SK-N-SH (cell line): ENCODE data around the gene TMEM198. TPM values are rescaled to one million over a fixed set of nuclear protein-coding genes. Genes with fewer than 3 reads are reported as not detected.

Source experiments
- CTCF ChIA-PET: fragments of 300-600, 350-600 bp; formaldehyde crosslinking; extraction: SDS; loops from one replicate; lab custom pipeline; 2021; lab: Yijun Ruan, JAX
- POLR2A ChIA-PET: fragments of 350-600 bp; sonication (Branson Sonifier 250); formaldehyde crosslinking; extraction: SDS; loops from one replicate; lab custom pipeline; 2020; ENCODE audit warnings: antibody characterized with exemption, inconsistent platforms; lab: Yijun Ruan, JAX
- DNase-seq: peaks from one replicate; pipeline ENCODE4 v3.0.0; 2012
- H2AFZ ChIP-seq: fragments of 200-600 bp; sonication (generic); 2 replicates; pipeline ENCODE4 v1.8.1; 2016; ENCODE audit warnings: antibody characterized with exemption, mild to moderate bottlenecking, low read depth
- H3F3A ChIP-seq: fragments of 200-600 bp; sonication (generic); replicated peaks from 2 replicates; pipeline ENCODE3; 2016; ENCODE audit warnings: antibody characterized with exemption, mild to moderate bottlenecking; ENCODE audit not compliant: insufficient read depth
- H3K27ac ChIP-seq, 2 experiments: fragments of 200-500 bp in 1 of 2; fragments of 200-600 bp in 1 of 2; sonication (Bioruptor generic) in 1 of 2; sonication (generic), shearing (Covaris generic) in 1 of 2; 2 replicates each; pipeline versions ENCODE4 v1.5.1 to v1.6.1; 2014 to 2016; ENCODE audit warnings: low read depth in 2 of 2, inconsistent platforms in 1 of 2, low read length in 1 of 2, mild to moderate bottlenecking in 1 of 2, mixed read lengths in 1 of 2
- H3K27me3 ChIP-seq: fragments of 200-600 bp; sonication (generic), shearing (Covaris generic); 2 replicates; pipeline ENCODE4 v1.6.1; 2016; ENCODE audit warnings: mixed run types; ENCODE audit not compliant: insufficient read depth
- H3K36me3 ChIP-seq, 2 experiments: fragments of 200-500 bp in 1 of 2; fragments of 200-600 bp in 1 of 2; sonication (Bioruptor generic) in 1 of 2; sonication (generic) in 1 of 2; replicated peaks in 1 of 2; 2 replicates each; pipeline versions ENCODE3 to v1.5.1; 2014 to 2016; ENCODE audit warnings: low read length in 1 of 2, mild to moderate bottlenecking in 1 of 2; ENCODE audit not compliant: insufficient read depth in 2 of 2, control insufficient read depth in 1 of 2
- H3K4me1 ChIP-seq, 2 experiments: fragments of 200-500 bp in 1 of 2; fragments of 200-600 bp in 1 of 2; sonication (Bioruptor generic) in 1 of 2; sonication (generic), shearing (Covaris generic) in 1 of 2; 2 replicates each; pipeline versions ENCODE4 v1.5.1 to v1.6.1; 2014 to 2016; ENCODE audit warnings: low read depth in 1 of 2, low read length in 1 of 2, mixed run types in 1 of 2; ENCODE audit not compliant: insufficient read depth in 2 of 2, control insufficient read depth in 1 of 2
- H3K4me2 ChIP-seq: fragments of 200-600 bp; sonication (generic), shearing (Covaris generic); 2 replicates; pipeline ENCODE4 v1.6.1; 2017; ENCODE audit warnings: mixed run types
- H3K4me3 ChIP-seq, 2 experiments: fragments of 200-500 bp in 1 of 2; fragments of 200-600 bp in 1 of 2; sonication (Bioruptor generic) in 1 of 2; sonication (generic), shearing (Covaris generic) in 1 of 2; 2 replicates each; pipeline versions ENCODE4 v1.5.1 to v1.8.1; 2014 to 2016; ENCODE audit warnings: low read depth in 2 of 2, inconsistent platforms in 1 of 2, low read length in 1 of 2, mild to moderate bottlenecking in 1 of 2, mixed read lengths in 1 of 2, moderate library complexity in 1 of 2
- H3K79me2 ChIP-seq: fragments of 200-600 bp; sonication (generic); 2 replicates; pipeline ENCODE4 v1.8.1; 2017; ENCODE audit warnings: mild to moderate bottlenecking; ENCODE audit not compliant: insufficient read depth
- H3K9ac ChIP-seq: fragments of 200-600 bp; sonication (generic); 2 replicates; pipeline ENCODE4 v1.6.1; 2017; ENCODE audit warnings: mixed run types
- H3K9me2 ChIP-seq: fragments of 200-600 bp; sonication (generic); 2 replicates; pipeline ENCODE4 v1.6.1; 2017; ENCODE audit warnings: mixed run types
- H3K9me3 ChIP-seq: fragments of 200-600 bp; sonication (generic); 2 replicates; pipeline ENCODE4 v1.6.1; 2017; ENCODE audit warnings: mixed run types, mild to moderate bottlenecking, moderate library complexity
- H4K20me1 ChIP-seq: fragments of 200-600 bp; sonication (generic); 2 replicates; pipeline ENCODE4 v1.6.1; 2017; ENCODE audit warnings: mild to moderate bottlenecking, mixed run types; ENCODE audit not compliant: insufficient read depth
- CHD2 ChIP-seq: fragments of 150-350 bp; IDR thresholded peaks from 2 replicates; pipeline ENCODE4 v1.6.1; 2018; ENCODE audit warnings: low read length; ENCODE audit not compliant: partially characterized antibody
- ELF1 ChIP-seq: IDR thresholded peaks from 2 replicates; pipeline ENCODE4 v1.4.0; 2012
- EZH2phosphoT487 ChIP-seq: fragments of 200-600 bp; sonication (generic); IDR thresholded peaks from 2 replicates; pipeline ENCODE4 v1.6.1; 2017; ENCODE audit warnings: low read depth, mixed run types, mild to moderate bottlenecking, antibody characterized with exemption, moderate library complexity, borderline replicate concordance
- FOXM1 ChIP-seq: IDR thresholded peaks from 2 replicates; pipeline ENCODE4 v1.4.0; 2012; ENCODE audit warnings: low read depth, mild to moderate bottlenecking
- GABPA ChIP-seq: IDR thresholded peaks from 2 replicates; pipeline ENCODE4 v1.4.0; 2012; ENCODE audit warnings: low read depth, mild to moderate bottlenecking
- IRF3 ChIP-seq: fragments of 150-350 bp; IDR thresholded peaks from 2 replicates; pipeline ENCODE4 v1.6.1; 2016; ENCODE audit warnings: mild to moderate bottlenecking, low read depth, low read length
- MXI1 ChIP-seq: IDR thresholded peaks from 2 replicates; pipeline ENCODE4 v1.6.1; 2012; ENCODE audit warnings: mild to moderate bottlenecking, low read depth, low read length, improper control_type of control experiment
- NFIC ChIP-seq: IDR thresholded peaks from 2 replicates; pipeline ENCODE4 v1.4.0; 2012; ENCODE audit warnings: borderline replicate concordance
- POLR2AphosphoS5 ChIP-seq: IDR thresholded peaks from 2 replicates; pipeline ENCODE4 v1.6.1; 2012; ENCODE audit warnings: low read depth, low read length
- RFX5 ChIP-seq: IDR thresholded peaks from 2 replicates; pipeline ENCODE4 v1.6.1; 2012; ENCODE audit warnings: mild to moderate bottlenecking, improper control_type of control experiment, low read length
- RXRA ChIP-seq: IDR thresholded peaks from 2 replicates; pipeline ENCODE4 v1.4.0; 2012; ENCODE audit warnings: low read depth, mild to moderate bottlenecking, borderline replicate concordance
- SIN3A ChIP-seq: IDR thresholded peaks from 2 replicates; pipeline ENCODE4 v1.6.1; 2012; ENCODE audit warnings: low read depth, mild to moderate bottlenecking, low read length, moderate library complexity, borderline replicate concordance
- TCF12 ChIP-seq: IDR thresholded peaks from 2 replicates; pipeline ENCODE4 v1.4.0; 2012
- USF2 ChIP-seq: fragments of 150-350 bp; IDR thresholded peaks from 2 replicates; pipeline ENCODE4 v1.6.1; 2017; ENCODE audit warnings: antibody characterized with exemption, low read length, low read depth, borderline replicate concordance
- ZBTB33 ChIP-seq: IDR thresholded peaks from 2 replicates; pipeline ENCODE4 v1.4.0; 2012; ENCODE audit warnings: low read depth, borderline replicate concordance
- WGBS: methylation state at CpG from one replicate; pipeline ENCODE4 v1.1.6; 2017; ENCODE audit warnings: low lambda C conversion rate; 5-methylcytosine and 5-hydroxymethylcytosine counted together
- polyA plus RNA-seq, 3 experiments: library from polyadenylated mRNA; depleted of rRNA; stranded (reverse); fragments of >200 nt; gene quantifications; 2 replicates each; pipeline ENCODE4 v1.2.3, GENCODE V29; 2012

The TMEM198 gene
- polyA plus RNA-seq, 1 of the 3 experiments (the other 2 are of a cell fraction), result 4.7 TPM

GRCh38 chr2:219562049-219563020, 18.5 kb downstream of the TMEM198 start:
- Histone ChIP-seq H3K79me2 (no peaks in the 10 kb centered on the region), H3K4me2 (no peak overlapping the region), H4K20me1 (no peaks in the 10 kb centered on the region), H3K9me3 (no peaks in the 10 kb centered on the region), H3K27me3 (no peaks in the 10 kb centered on the region), H3K4me3 (no peak overlapping the region), H3K9me2 (no peaks in the 10 kb centered on the region), H2AFZ (no peak overlapping the region), H3K36me3 (peaks cover 3 to 23% of the 10 kb centered on the region in 2 experiments), H3K27ac (no peak overlapping the region), H3K9ac (no peak overlapping the region), H3F3A (peaks cover 2% of the 10 kb centered on the region), H3K4me1 (peaks cover 0 to 10% of the 10 kb centered on the region in 2 experiments; a peak in 1 of 4 replicates)
- ChIA-PET CTCF (interaction anchor here (0.7 to 7.5 kb wide), 11 partner anchors 8 to 159 kb away, joined by 3 to 107 read pairs (median 6); partner anchors contain the start of genes CHPF, STK11IP and TMEM198), POLR2A (interaction anchor here (1.5 to 3.6 kb wide), 3 partner anchors 9 to 67 kb away, joined by 3 to 18 read pairs (median 10); partner anchors contain the start of gene OBSL1)
- TF ChIP-seq MXI1, result no peak
- no peak for TF ChIP-seq NFIC
- TF ChIP-seq ZBTB33, result no peak
- no peak for TF ChIP-seq IRF3
- no peak for TF ChIP-seq POLR2AphosphoS5
- no peak for TF ChIP-seq CHD2
- no peak for TF ChIP-seq RXRA
- no peak for TF ChIP-seq RFX5
- TF ChIP-seq SIN3A, result no peak
- no peak for TF ChIP-seq USF2
- no peak for TF ChIP-seq TCF12
- no peak for TF ChIP-seq GABPA
- TF ChIP-seq EZH2phosphoT487, result no peak
- TF ChIP-seq FOXM1, result no peak
- no peak for TF ChIP-seq ELF1
- DNase-seq, result no peak
- WGBS, result 84% methylated on average over 12 of the region's 35 CpGs
